Measurements from ENCODE around the gene CGREF1.
"Not testable (repeated sequence)": the region's sequence is repeated elsewhere in the genome, so short reads cannot be mapped to it uniquely, and the experiment has no call there.

CGREF1 gene

GRCh38 chr2:27076323-27076722, 42.6 kb downstream of the CGREF1 start:
- Histone ChIP-seq H3K27me3 (ENCODE audit: insufficient read depth, low read length) (no peaks in the 10 kb centered on the region), H3K9me3 (ENCODE audit: low read length) (no peaks in the 10 kb centered on the region), H2AFZ (ENCODE audit: low read depth, low read length) (no peak overlapping the region), H3K4me1 (ENCODE audit: insufficient read depth, low read length) (peaks cover 34% of the 10 kb centered on the region), H3K4me3 (ENCODE audit: low read length) (no peak overlapping the region), H3K36me3 (ENCODE audit: insufficient read depth, low read length) (no peaks in the 10 kb centered on the region)

- not testable (repeated sequence) for H3K36me3 ChIP-seq (ENCODE audit: insufficient read depth, low read length); H3K27me3 ChIP-seq (ENCODE audit: insufficient read depth, low read length); H2AFZ ChIP-seq (ENCODE audit: low read depth, low read length); H3K9me3 ChIP-seq (ENCODE audit: low read length); H3K4me3 ChIP-seq (ENCODE audit: low read length)
- H3K4me1 ChIP-seq (ENCODE audit: insufficient read depth, low read length), result peaks cover 34% of the 10 kb centered on the region
These were observed 43.4 kb downstream of the CGREF1 start for GRCh38 chr2:27075566-27075871.

DNA sequence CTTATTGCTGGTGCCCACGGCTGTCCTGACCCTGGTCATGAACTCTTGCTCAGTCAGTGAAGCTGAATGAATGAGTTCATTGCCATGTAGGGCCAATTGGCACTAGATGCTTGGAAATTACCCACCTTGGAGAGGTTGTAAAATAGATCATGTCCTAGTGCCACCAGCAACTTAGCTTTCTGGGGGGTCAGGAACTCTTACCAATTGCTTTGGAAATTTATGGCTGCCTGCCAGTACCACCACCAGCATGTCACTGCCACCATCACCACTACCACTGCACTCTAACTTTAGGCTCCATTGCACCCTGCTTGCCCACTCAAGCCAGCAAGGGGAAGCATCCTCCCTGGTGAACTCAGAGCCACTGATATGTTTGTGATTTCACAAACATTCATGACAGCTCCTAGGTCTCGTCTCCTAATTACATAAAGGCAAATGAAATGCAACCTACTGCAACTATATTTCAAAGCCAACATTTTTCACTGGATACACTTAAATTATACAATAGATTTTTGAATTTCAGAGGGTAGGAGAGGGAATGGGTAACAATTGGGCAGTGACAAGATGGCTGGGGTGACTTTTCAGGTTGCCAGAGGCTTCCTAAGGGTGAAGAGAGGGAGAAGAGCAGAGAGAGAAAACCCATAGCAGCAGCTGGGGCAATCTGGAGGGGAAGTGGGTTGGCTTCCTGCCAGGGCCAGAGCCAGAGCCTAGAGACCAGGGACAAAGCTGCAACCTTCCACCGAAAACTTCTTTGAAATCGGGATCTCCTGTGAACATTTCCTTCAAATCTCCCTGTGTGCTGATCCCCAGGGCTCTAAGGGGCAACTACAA, 44.0 kb downstream of the CGREF1 start:
- no peaks in the 10 kb centered on the region for H3K27me3 ChIP-seq (ENCODE audit: insufficient read depth, low read length)
- no peak overlapping the region for H3K4me3 ChIP-seq (ENCODE audit: low read length)
- H3K4me1 ChIP-seq (ENCODE audit: insufficient read depth, low read length), result peaks cover 39% of the 10 kb centered on the region
- H2AFZ ChIP-seq (ENCODE audit: low read depth, low read length), result no peak overlapping the region
- H3K9me3 ChIP-seq (ENCODE audit: low read length), result no peaks in the 10 kb centered on the region
- peaks cover 6% of the 10 kb centered on the region for H3K36me3 ChIP-seq (ENCODE audit: insufficient read depth, low read length)

GRCh38 chr2:27073782-27074181, 45.1 kb downstream of the CGREF1 start:
- H2AFZ ChIP-seq (ENCODE audit: low read depth, low read length), result no peak overlapping the region
- H3K9me3 ChIP-seq (ENCODE audit: low read length), result no peaks in the 10 kb centered on the region
- H3K4me1 ChIP-seq (ENCODE audit: insufficient read depth, low read length), result peaks cover 44% of the 10 kb centered on the region
- no peaks in the 10 kb centered on the region for H3K27me3 ChIP-seq (ENCODE audit: insufficient read depth, low read length)
- H3K36me3 ChIP-seq (ENCODE audit: insufficient read depth, low read length), result peaks cover 18% of the 10 kb centered on the region
- no peak overlapping the region for H3K4me3 ChIP-seq (ENCODE audit: low read length)

- Histone ChIP-seq H3K27me3 (ENCODE audit: insufficient read depth, low read length) (no peaks in the 10 kb centered on the region), H3K4me1 (ENCODE audit: insufficient read depth, low read length) (peaks cover 38% of the 10 kb centered on the region), H3K4me3 (ENCODE audit: low read length) (peak overlapping the region; percentile 92)
These were observed 46.0 kb downstream of the CGREF1 start for GRCh38 chr2:27072920-27073319.

GRCh38 chr2:27071990-27072830, 46.7 kb downstream of the CGREF1 start:
- Histone ChIP-seq H3K4me1 (ENCODE audit: insufficient read depth, low read length) (peaks cover 37% of the 10 kb centered on the region), H3K4me3 (ENCODE audit: low read length) (peak overlapping the region; percentile 92), H3K27me3 (ENCODE audit: insufficient read depth, low read length) (no peaks in the 10 kb centered on the region), H2AFZ (ENCODE audit: low read depth, low read length) (peak overlapping the region; percentile 76), H3K36me3 (ENCODE audit: insufficient read depth, low read length) (peaks cover 33% of the 10 kb centered on the region), H3K9me3 (ENCODE audit: low read length) (no peaks in the 10 kb centered on the region)

More at GRCh38 chr2:27072920-27073319, 46.0 kb downstream of the CGREF1 start:
- no peaks in the 10 kb centered on the region for H3K9me3 ChIP-seq (ENCODE audit: low read length)
- peak overlapping the region; percentile 76 for H2AFZ ChIP-seq (ENCODE audit: low read depth, low read length)
- peaks cover 26% of the 10 kb centered on the region for H3K36me3 ChIP-seq (ENCODE audit: insufficient read depth, low read length)

GRCh38 chr2:27071277-27071989, 47.5 kb downstream of the CGREF1 start, which contains the start of gene OST4:
TSS of gene OST4 (minus strand) at chr2:27071654.
- Histone ChIP-seq H3K4me3 (ENCODE audit: low read length) (peak within 1 kb of the TSS; percentile 92), H3K9me3 (ENCODE audit: low read length) (no peaks in the 10 kb centered on the region), H3K36me3 (ENCODE audit: insufficient read depth, low read length) (peaks cover 36% of the 10 kb centered on the region), H3K4me1 (ENCODE audit: insufficient read depth, low read length) (peaks cover 31% of the 10 kb centered on the region), H2AFZ (ENCODE audit: low read depth, low read length) (peak within 1 kb of the TSS; percentile 76), H3K27me3 (ENCODE audit: insufficient read depth, low read length) (no peaks in the 10 kb centered on the region)

DNA sequence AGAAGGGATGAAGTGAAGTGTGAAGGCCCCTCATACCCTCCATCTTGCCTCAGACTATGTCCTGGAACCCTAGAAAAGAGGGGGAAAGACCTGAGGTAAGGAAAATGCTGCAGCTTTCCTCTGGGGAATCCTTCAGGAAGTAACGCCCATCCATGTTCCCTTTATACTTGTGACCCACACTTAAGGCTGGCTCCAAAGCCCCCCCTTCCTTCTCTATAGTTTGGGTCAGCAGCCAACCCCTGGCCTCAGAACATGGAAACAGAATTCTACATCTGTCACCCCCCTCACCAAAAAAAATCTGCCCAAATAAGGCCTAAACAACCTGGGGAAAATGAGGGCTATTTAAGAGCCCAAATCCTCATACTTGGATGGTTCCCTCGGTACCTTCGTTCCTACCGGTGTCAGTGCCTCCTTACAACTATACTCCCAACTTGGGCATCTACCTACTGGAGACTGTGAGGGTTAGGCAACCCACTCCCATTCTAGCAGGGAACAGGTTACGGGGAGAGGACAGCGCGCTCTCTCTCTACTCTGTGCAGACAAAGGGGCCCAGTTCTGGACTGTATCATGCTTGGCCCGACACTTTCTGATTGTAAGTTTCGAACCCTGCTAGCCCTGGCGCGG, 48.2 kb downstream of the CGREF1 start:
- H2AFZ ChIP-seq (ENCODE audit: low read depth, low read length), result no peak overlapping the region
- H3K4me3 ChIP-seq (ENCODE audit: low read length), result peak overlapping the region; percentile 92
- H3K27me3 ChIP-seq (ENCODE audit: insufficient read depth, low read length), result no peaks in the 10 kb centered on the region
- H3K36me3 ChIP-seq (ENCODE audit: insufficient read depth, low read length), result peaks cover 42% of the 10 kb centered on the region
- peaks cover 25% of the 10 kb centered on the region for H3K4me1 ChIP-seq (ENCODE audit: insufficient read depth, low read length)
- H3K9me3 ChIP-seq (ENCODE audit: low read length), result no peaks in the 10 kb centered on the region

- Histone ChIP-seq H3K36me3 (ENCODE audit: insufficient read depth, low read length) (peaks cover 49% of the 10 kb centered on the region), H3K9me3 (ENCODE audit: low read length) (no peaks in the 10 kb centered on the region), H3K4me1 (ENCODE audit: insufficient read depth, low read length) (peaks cover 25% of the 10 kb centered on the region), H3K27me3 (ENCODE audit: insufficient read depth, low read length) (no peaks in the 10 kb centered on the region), H3K4me3 (ENCODE audit: low read length) (peak overlapping the region; percentile 92), H2AFZ (ENCODE audit: low read depth, low read length) (no peak overlapping the region)
These were observed 48.8 kb downstream of the CGREF1 start for GRCh38 chr2:27069961-27070618.

DNA sequence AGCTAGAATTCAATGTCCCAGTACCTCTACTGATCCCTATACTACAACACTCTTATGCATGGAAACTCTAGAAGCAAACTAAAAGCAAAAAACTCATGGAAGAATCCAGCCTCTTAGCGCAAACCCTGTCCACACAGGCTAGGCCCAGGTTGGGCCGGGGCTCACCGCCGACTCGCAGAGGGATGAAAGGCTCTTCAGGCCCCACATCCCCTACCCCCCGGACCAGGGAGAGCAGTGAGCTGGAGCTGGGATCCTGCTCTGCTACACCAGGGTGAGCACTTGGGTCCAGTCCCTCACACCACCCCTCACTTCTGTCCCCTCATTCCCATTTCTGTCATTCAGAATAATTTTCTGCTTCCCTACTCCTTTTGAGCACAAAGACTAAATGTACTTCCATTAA, 49.5 kb downstream of the CGREF1 start:
- Histone ChIP-seq H3K4me3 (ENCODE audit: low read length) (no peak overlapping the region), H3K36me3 (ENCODE audit: insufficient read depth, low read length) (peaks cover 50% of the 10 kb centered on the region), H2AFZ (ENCODE audit: low read depth, low read length) (no peak overlapping the region), H3K9me3 (ENCODE audit: low read length) (no peaks in the 10 kb centered on the region), H3K4me1 (ENCODE audit: insufficient read depth, low read length) (peaks cover 25% of the 10 kb centered on the region), H3K27me3 (ENCODE audit: insufficient read depth, low read length) (no peaks in the 10 kb centered on the region)

GRCh38 chr2:27067385-27067784, 51.5 kb downstream of the CGREF1 start:
- H3K4me1 ChIP-seq (ENCODE audit: insufficient read depth, low read length), result peaks cover 20% of the 10 kb centered on the region
- peaks cover 60% of the 10 kb centered on the region for H3K36me3 ChIP-seq (ENCODE audit: insufficient read depth, low read length)
- no peak overlapping the region for H2AFZ ChIP-seq (ENCODE audit: low read depth, low read length)
- no peaks in the 10 kb centered on the region for H3K27me3 ChIP-seq (ENCODE audit: insufficient read depth, low read length)
- no peaks in the 10 kb centered on the region for H3K9me3 ChIP-seq (ENCODE audit: low read length)
- H3K4me3 ChIP-seq (ENCODE audit: low read length), result no peak overlapping the region

GRCh38 chr2:27065128-27065527, 53.8 kb downstream of the CGREF1 start:
- no peaks in the 10 kb centered on the region for H3K9me3 ChIP-seq (ENCODE audit: low read length)
- no peak overlapping the region for H3K4me3 ChIP-seq (ENCODE audit: low read length)
- H3K27me3 ChIP-seq (ENCODE audit: insufficient read depth, low read length), result no peaks in the 10 kb centered on the region
- H2AFZ ChIP-seq (ENCODE audit: low read depth, low read length), result no peak overlapping the region
- H3K4me1 ChIP-seq (ENCODE audit: insufficient read depth, low read length), result peaks cover 7% of the 10 kb centered on the region
- peaks cover 62% of the 10 kb centered on the region for H3K36me3 ChIP-seq (ENCODE audit: insufficient read depth, low read length)
